Common myeloid progenitor, CD34-positive (primary cell): ENCODE measurements around the gene SLC29A1.
A peak's percentile ranks its signal among the peaks of the same experiment; 100 is the strongest.

Experiments used
- CTCF ChIA-PET: fragments of 350-600 bp; sonication (Branson Sonifier 250); formaldehyde crosslinking; loops from one replicate; lab custom pipeline; 2021; ENCODE audit warnings: antibody characterized with exemption; lab: Charles Lee
- POLR2A ChIA-PET: fragments of 350-600 bp; sonication (Branson Sonifier 250); formaldehyde crosslinking; loops from one replicate; lab custom pipeline; 2021; ENCODE audit warnings: antibody characterized with exemption; lab: Charles Lee
- DNase-seq, 3 donors: peaks; one replicate each; pipeline versions ENCODE4 v3.0.0 to v3.0.0-alpha.2; 2013
- H3K27ac ChIP-seq, 2 experiments: 1 replicate in 1 of 2; 2 replicates in 1 of 2; pipeline ENCODE4 v1.7.0; 2013; ENCODE audit warnings: inconsistent platforms in 2 of 2, low read length in 2 of 2, mild to moderate bottlenecking in 2 of 2, low read depth in 1 of 2, moderate library complexity in 1 of 2; ENCODE audit not compliant: severe bottlenecking in 2 of 2, insufficient read depth in 1 of 2, poor library complexity in 1 of 2
- H3K27me3 ChIP-seq, 5 experiments: replicated peaks in 2 of 5; 1 replicate in 3 of 5; 2 replicates in 2 of 5; pipeline versions ENCODE4 v1.6.1 to v1.7.0; 2013; ENCODE audit warnings: low read length in 4 of 5, mild to moderate bottlenecking in 2 of 5, moderate library complexity in 2 of 5, inconsistent platforms in 1 of 5; ENCODE audit not compliant: insufficient read depth in 5 of 5, control insufficient read depth in 4 of 5
- H3K36me3 ChIP-seq, 4 experiments: 1 replicate in 2 of 4; 2 replicates in 2 of 4; pipeline versions ENCODE4 v1.6.1 to v1.7.0; 2013; ENCODE audit warnings: low read length in 3 of 4, control low read depth in 1 of 4, mild to moderate bottlenecking in 1 of 4; ENCODE audit not compliant: control insufficient read depth in 4 of 4, insufficient read depth in 4 of 4
- H3K4me1 ChIP-seq, 4 experiments: 1 replicate in 3 of 4; 2 replicates in 1 of 4; pipeline versions ENCODE4 v1.6.1 to v1.7.1; 2013; ENCODE audit warnings: low read length in 3 of 4, mild to moderate bottlenecking in 3 of 4, control low read depth in 1 of 4, inconsistent platforms in 1 of 4, moderate library complexity in 1 of 4; ENCODE audit not compliant: control insufficient read depth in 4 of 4, insufficient read depth in 4 of 4; ENCODE audit errors: control extremely low read depth in 1 of 4
- H3K4me3 ChIP-seq, 7 experiments: 1 replicate in 4 of 7; 2 replicates in 3 of 7; pipeline versions ENCODE4 v1.5.1 to v1.7.0; 2013; ENCODE audit warnings: mild to moderate bottlenecking in 7 of 7, low read length in 6 of 7, moderate library complexity in 6 of 7, inconsistent platforms in 2 of 7, low read depth in 2 of 7, control low read depth in 1 of 7; ENCODE audit not compliant: insufficient read depth in 4 of 7, control insufficient read depth in 1 of 7; ENCODE audit errors: extremely low read depth in 1 of 7
- H3K9me3 ChIP-seq, 5 experiments: 1 replicate in 4 of 5; 2 replicates in 1 of 5; pipeline versions ENCODE4 v1.6.1 to v1.7.1; 2013; ENCODE audit warnings: low read length in 4 of 5, mild to moderate bottlenecking in 2 of 5, inconsistent platforms in 1 of 5, low read depth in 1 of 5, moderate library complexity in 1 of 5; ENCODE audit not compliant: control insufficient read depth in 4 of 5, insufficient read depth in 2 of 5; ENCODE audit errors: control extremely low read depth in 1 of 5
- WGBS: methylation state at CpG from one replicate; pipeline ENCODE4 v1.1.5; 2013; ENCODE audit not compliant: insufficient coverage; 5-methylcytosine and 5-hydroxymethylcytosine counted together

SLC29A1 gene

GRCh38 chr6:44263354-44264100 is 40.1 kb downstream of the SLC29A1 start:
- ChIA-PET POLR2A (interaction anchor here (0.7 to 3.8 kb wide), 7 partner anchors 9 to 49 kb away, joined by 3 to 40 read pairs (median 4); partner anchors contain the start of genes AARS2 and HSP90AB1), CTCF (interaction anchor here (1.0 to 2.0 kb wide), 9 partner anchors 7 to 86 kb away, joined by 3 to 7 read pairs (median 3); partner anchors contain the start of gene AARS2)
- Histone ChIP-seq H3K9me3 (no peaks in the 10 kb centered on the region), H3K4me1 (peaks cover 8 to 46% (median 36%) of the 10 kb centered on the region in 4 experiments), H3K27me3 (peaks cover 0 to 3% (median 0%) of the 10 kb centered on the region in 5 experiments), H3K36me3 (peaks cover 8 to 46% (median 30%) of the 10 kb centered on the region in 4 experiments), H3K27ac (peak overlapping the region; percentile 86 to 92), H3K4me3 (peak overlapping the region; percentile 5 to 91 (median 85))
- WGBS: 0% methylated on average over 4 of the region's 9 CpGs
- DNase-seq: peak in 2 of 3 donors; percentile 86

DNA sequence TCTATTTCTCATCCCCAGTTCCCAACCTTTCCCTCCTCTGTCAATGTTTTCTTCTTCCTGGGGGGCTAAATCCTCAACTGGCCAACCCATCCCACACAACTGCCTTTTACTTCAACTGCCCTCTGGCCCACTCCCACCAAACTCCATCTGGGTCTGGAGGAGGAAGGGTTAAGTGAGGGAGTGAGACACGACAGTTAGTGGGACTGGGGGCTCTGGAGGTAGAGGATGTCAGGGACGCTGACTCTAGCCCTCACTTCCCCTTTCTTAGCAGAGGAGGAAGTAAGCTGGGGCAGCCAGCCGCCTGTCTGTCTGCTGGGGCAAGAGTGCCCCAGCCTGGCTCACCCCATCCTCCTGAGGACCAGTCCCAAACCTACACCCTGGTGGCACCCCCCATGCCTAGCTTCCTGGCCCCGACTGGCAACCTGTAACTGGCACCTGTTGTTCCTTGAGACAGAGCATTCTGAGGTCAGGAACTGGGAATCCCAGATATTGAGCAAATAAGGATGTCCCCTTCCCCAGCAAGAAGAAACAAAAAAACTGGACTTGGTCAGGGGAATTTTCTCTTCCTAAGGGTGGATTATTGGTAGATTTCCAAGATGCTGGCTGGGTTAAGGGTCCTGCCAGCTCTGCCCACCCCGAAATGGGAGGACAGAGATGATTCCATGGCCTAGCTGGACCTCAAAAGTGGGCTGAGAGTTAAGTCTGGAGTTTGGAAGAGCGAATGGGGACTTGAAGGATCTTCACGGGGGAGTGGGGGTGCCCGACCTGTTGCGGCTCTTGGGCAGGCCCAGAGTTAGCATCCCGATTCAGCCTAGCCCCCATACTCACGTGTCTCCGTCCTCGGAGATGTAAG is 41.0 kb downstream of the SLC29A1 start:
- peaks cover 8 to 46% (median 36%) of the 10 kb centered on the region in 4 experiments for H3K4me1 ChIP-seq
- DNase-seq: peak; percentile 77 to 95 (median 91)
- WGBS: 4% methylated on average over 5 of the region's 13 CpGs

DNA sequence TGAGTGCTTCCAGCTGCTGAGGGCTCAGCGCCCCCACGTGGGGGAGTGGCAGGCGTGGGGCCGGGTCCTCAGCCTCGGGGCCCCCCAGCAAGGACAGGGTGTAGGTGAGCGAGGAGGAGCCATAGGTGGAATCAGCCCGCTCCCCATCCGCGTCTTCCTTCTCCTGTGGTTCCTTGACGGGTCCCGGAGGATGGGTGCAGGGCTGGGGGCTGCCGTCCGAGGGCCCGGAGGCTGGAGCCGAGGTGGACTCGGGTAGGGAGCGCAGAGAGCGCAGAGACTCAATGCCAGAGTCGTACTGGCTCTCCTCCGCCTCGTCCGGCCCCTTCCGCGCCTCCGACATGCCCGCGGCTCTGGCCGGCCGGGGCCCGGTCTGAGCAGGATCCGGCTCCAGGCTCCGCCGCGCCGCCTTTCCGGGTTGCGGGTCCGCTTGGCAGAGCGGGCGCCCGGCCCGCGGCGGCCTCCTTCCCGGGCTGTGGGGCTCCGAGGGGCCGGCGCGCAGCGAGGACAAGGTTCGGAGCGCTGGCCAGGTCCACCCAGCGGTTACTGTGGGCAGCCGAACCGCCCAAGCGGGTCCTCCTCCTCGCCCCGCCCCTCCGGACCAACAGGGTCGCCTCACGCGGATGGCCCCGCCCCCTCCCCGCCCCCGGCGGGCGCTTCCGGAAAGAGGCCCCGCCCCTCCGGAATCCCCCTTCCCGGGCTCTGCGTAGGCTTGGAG is 41.8 kb downstream of the SLC29A1 start, which contains the start of gene NFKBIE:
Gene NFKBIE (minus strand): TSS at position 545 of the 715 bp plus-strand sequence. CDS start 205 bp downstream, at position 340.
- Histone ChIP-seq H3K4me1 (peaks cover 8 to 46% (median 39%) of the 10 kb centered on the region in 4 experiments), H3K36me3 (peaks cover 4 to 30% (median 15%) of the 10 kb centered on the region in 4 experiments), H3K27ac (peak within 1 kb of the TSS; percentile 86 to 92), H3K27me3 (peaks cover 3 to 20% (median 10%) of the 10 kb centered on the region in 5 experiments), H3K4me3 (peak within 1 kb of the TSS; percentile 70 to 91 (median 85)), H3K9me3 (no peaks in the 10 kb centered on the region)
- ChIA-PET POLR2A (interaction anchor here (1.0 to 3.8 kb wide), 5 partner anchors 11 to 48 kb away, joined by 4 to 40 read pairs (median 5); partner anchors contain the start of genes AARS2 and HSP90AB1), CTCF (interaction anchor here (1.0 to 11.0 kb wide), 12 partner anchors 9 to 170 kb away, joined by 3 to 202 read pairs (median 4); partner anchors contain the start of gene AARS2)
- WGBS: 0% methylated on average over 64 of the region's 72 CpGs
- peak in 1 of 3 donors; percentile 91 for DNase-seq

More for the DNA sequence above, 41.0 kb downstream of the SLC29A1 start:
- ChIA-PET POLR2A (interaction anchor here (0.6 to 3.8 kb wide), 8 partner anchors 10 to 49 kb away, joined by 3 to 40 read pairs (median 4); partner anchors contain the start of genes AARS2 and HSP90AB1), CTCF (interaction anchor here (0.6 to 2.0 kb wide), 11 partner anchors 8 to 169 kb away, joined by 3 to 7 read pairs (median 3); partner anchors contain the start of gene AARS2)
- no peaks in the 10 kb centered on the region for H3K9me3 ChIP-seq
- peak overlapping the region; percentile 70 to 91 (median 85) for H3K4me3 ChIP-seq
- H3K27me3 ChIP-seq: peaks cover 2 to 12% (median 3%) of the 10 kb centered on the region in 5 experiments
- peak overlapping the region; percentile 86 to 92 for H3K27ac ChIP-seq
- H3K36me3 ChIP-seq: peaks cover 8 to 38% (median 22%) of the 10 kb centered on the region in 4 experiments

DNA sequence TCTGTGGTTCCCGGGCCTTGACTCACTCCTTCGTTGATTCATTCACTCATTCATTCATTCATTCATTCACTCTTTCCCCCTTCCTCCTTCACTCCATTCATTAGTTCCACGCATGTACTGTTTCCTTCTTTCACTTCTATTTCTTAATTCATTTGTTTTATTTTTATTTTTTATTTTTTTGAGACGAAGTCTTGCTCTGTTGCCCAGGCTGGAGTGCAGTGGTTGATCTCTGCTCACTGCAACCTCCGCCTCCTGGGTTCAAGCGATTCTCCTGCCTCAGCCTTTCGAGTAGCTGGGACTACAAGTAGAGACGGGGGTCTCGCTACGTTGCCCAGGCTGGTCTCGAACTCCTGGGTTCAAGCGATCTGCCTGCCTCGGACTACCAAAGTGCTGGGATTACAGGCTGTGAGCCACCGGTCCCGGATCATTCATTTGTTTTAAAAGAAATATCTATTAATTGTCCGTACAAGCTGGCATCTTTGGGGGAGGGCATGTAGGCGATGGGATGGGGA is 42.4 kb downstream of the SLC29A1 start:
- peaks cover 3 to 20% (median 10%) of the 10 kb centered on the region in 5 experiments for H3K27me3 ChIP-seq
- H3K36me3 ChIP-seq: peaks cover 2 to 24% (median 12%) of the 10 kb centered on the region in 4 experiments
- no peaks in the 10 kb centered on the region for H3K9me3 ChIP-seq
- H3K27ac ChIP-seq: no peak overlapping the region
- H3K4me1 ChIP-seq: peaks cover 8 to 46% (median 40%) of the 10 kb centered on the region in 4 experiments
- ChIA-PET POLR2A (interaction anchor here (2.1 to 3.8 kb wide), 2 partner anchors 12 to 19 kb away, joined by 12 to 40 read pairs; partner anchors contain the start of gene HSP90AB1), CTCF (interaction anchor here (1.0 to 11.0 kb wide), 6 partner anchors 9 to 72 kb away, joined by 3 to 202 read pairs (median 22); partner anchors contain the start of gene AARS2)
- 66% methylated on average over 11 of the region's 17 CpGs for WGBS
- H3K4me3 ChIP-seq: peak overlapping the region in 5 of 7 experiments; percentile 70 to 91 (median 88)
- peak in 2 of 3 donors; percentile 96 to 97 for DNase-seq

- Histone ChIP-seq H3K9me3 (no peaks in the 10 kb centered on the region), H3K27me3 (peaks cover 3 to 25% (median 12%) of the 10 kb centered on the region in 5 experiments), H3K36me3 (peaks cover 2 to 18% (median 9%) of the 10 kb centered on the region in 4 experiments), H3K4me1 (peaks cover 8 to 46% (median 41%) of the 10 kb centered on the region in 4 experiments), H3K27ac (no peak overlapping the region), H3K4me3 (no peak overlapping the region)
- ChIA-PET POLR2A (no interaction called here), CTCF (interaction anchor here (0.7 to 11.0 kb wide), 13 partner anchors 10 to 79 kb away, joined by 3 to 202 read pairs (median 4); partner anchors contain the start of gene AARS2)
- WGBS: 87% methylated on average over 3 of the region's 3 CpGs
- DNase-seq: no peak
Measured at GRCh38 chr6:44266347-44266746, 43.0 kb downstream of the SLC29A1 start.
